HCEC 1CT (cell line): ENCODE data around the gene CAPZA2.
A peak's percentile ranks its signal among the peaks of the same experiment; 100 is the strongest.
"Not testable (repeated sequence)": the region's sequence is repeated elsewhere in the genome, so short reads cannot be mapped to it uniquely, and the experiment has no call there.

ENCODE experiments used
- DNase-seq: peaks from one replicate; pipeline ENCODE4 v3.0.0-alpha.2; 2017

CAPZA2 gene

DNA sequence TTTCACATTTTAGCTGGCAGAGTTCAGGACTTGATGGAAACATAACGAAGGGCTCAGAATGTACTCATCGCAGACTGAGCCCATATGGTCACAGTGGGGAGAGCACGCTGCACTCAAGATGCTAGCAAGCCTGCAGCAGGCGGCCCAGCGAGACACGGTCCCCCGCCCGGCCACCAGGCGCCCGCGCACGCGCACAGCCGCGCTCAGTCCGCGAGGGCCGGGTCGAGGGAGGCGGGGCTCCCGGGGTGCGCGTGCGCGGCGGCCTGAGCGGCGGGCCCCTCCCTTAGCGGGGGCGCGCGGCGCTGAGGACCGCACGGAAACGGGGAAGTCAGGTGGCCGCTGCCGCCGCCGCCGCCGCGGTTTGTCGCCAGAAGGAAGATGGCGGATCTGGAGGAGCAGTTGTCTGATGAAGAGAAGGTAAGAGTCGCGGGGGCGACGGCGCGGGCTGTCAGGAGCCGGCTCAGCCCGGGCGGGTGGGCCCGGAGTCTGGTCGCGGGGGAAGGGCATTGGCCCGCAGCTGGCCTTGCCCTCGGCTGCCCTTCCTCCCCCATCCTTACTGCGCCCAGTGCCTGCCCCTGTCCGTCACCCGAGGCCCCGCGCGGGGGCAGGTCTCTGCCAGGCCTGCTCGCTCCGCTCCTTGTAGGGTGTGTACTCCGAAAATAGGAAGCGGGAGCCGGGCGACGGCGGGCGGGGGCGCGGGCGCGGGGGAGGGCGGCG is at the start of gene CAPZA2:
Gene CAPZA2 (plus strand): TSS at position 354 of the 717 bp plus-strand sequence. CDS start 25 bp downstream, at position 379.
- peak; percentile 93 for DNase-seq

DNA sequence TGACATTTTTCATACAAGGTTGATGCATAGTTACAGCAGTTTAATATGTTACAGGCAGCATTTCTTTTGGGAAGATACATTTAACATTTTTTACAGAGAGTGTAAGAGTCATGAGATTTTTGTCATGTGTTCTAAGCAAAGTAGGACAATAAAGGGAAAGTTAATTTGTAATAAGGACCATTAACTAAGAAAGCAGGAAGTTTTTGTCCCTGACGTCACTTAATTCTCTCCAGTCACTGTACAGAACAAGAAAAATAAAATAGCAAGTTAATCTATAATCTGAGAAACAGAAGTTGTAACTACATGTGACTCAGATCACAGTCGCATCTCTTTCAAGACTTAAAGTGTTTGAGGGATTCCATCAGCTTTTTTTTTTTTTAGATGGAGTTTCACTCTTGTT is 49.5 kb upstream of the CAPZA2 start:
- DNase-seq = no peak

DNA sequence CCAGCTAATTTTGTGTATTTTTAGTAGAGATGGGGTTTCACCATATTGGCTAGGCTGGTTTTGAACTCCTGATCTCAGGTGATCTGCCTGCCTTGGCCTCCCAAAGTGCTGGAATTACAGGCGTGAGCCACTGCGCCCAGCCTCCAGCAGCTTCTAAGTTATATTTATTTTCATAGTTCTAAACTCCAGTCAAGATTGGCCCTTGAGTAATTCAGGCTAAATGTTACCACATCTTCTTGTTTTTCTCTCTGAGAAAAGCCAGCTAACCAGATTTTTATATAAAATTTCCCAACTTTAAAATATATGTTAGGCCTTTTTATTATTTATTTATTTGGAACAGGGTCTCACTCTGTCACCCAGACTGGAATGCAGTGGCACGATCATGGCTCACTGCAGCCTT is 49.0 kb upstream of the CAPZA2 start:
- not testable (repeated sequence) for DNase-seq

DNA sequence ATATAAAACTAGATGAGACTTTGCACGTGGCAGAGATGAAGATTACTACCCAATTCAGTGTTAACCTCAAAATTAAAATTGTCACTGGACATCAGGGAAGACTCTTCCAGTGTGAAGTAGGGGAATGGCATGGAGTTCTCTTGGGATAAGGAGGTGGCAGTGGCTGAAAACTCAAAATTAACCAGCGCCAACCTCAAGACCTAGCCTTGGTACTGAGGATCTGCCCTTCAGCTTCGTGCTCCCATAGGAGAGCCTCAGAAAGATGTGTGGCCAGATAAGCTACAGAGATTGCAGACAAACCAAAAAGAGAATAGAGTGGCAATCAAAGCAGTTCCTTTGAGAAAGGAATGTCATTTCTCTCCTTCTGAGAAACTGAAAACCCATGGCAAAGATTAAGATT is 47.3 kb upstream of the CAPZA2 start:
- no peak for DNase-seq

DNA sequence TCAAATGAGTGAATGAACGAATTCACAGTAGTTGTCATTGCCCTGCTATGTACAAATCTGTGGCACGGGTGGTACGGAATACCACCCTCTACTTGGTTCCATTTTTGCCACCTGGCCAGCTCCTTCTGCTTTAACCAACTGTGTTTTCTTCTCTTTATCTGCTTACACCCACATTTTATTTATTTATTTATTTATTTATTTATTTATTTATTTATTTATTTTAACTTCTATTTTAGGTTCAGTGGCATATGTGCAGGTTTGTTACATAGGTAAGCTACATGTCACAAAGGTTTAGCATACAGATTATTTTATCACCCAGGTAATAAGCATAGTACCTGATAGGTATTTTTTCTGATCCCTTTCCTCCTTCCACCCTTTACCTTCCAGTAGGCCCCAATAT is 42.2 kb upstream of the CAPZA2 start:
- DNase-seq = no peak

DNA sequence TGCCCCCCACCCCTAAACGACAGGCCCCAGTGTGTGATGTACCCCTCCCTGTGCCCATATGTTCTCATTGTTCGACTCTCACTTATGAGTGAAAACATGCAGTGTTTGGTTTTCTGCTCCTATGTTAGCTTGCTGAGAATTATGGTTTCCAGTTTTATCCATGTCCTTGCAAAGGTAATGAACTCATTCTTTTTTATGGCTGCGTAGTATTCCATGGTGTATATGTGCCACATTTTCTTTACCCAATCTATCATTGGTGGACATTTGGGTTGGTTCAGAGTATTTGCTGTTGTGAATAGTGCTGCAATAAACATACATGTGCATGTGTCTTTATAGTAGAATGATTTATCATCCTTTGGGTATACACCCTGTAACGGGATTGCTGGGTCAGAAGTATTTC is 40.7 kb upstream of the CAPZA2 start:
- DNase-seq = not testable (repeated sequence)

DNA sequence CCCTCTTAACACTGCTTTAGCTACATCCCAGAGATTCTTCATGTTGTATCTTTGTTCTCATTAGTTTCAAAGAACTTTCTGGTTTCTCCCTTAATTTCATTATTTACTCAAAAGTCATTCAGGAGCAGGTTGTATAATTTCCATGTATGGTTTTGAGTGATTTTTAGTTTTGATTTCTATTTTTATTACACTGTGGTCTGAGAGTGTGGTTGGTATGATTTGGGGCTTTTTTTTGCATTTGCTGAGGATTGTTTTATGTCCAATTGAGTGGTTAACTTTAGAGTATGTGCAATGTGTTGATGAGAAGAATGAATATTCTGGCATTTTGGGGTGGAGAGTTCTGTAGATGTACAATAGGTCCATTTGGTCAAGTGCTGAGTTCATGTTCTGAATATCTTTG is 37.9 kb upstream of the CAPZA2 start:
- no peak for DNase-seq

DNA sequence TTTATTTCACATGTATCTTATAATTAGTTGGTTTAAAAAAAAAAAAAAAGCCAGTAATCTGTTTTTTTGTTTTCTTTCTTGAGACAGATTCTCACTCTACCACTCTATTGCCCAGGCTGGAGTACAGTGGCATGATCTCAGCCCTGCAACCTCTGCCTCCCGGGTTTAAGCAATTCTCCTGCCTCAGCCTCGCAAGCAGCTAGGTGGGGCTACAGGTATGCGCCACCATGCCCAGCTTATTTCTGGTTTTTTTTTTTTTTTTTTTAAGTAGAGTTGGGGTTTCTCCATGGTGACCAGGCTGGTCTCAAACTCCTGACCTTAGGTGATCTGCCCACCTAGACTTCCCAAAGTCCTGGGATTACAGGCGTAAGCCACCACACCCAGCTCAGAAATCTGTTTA is 34.1 kb upstream of the CAPZA2 start:
- no peak for DNase-seq

DNA sequence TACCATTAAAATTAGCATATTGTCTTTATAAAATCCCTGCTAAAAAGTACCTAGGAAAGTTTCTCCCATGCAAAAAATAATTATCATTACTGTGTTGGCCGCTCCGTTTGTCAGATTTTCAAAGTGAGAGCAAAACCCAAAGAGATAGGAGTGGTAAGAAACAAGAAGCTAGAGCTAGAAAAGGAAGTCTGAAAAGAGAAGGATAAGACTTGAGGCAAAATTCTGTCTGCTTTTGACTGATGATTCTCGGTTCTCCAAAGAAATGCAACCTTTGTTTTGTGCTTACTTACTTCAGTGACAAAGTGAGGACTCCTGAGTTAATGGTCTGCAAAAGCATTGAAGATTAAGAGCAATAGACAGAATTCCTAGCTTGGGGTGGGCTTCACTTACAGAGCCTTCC is 33.3 kb upstream of the CAPZA2 start:
- no peak for DNase-seq

DNA sequence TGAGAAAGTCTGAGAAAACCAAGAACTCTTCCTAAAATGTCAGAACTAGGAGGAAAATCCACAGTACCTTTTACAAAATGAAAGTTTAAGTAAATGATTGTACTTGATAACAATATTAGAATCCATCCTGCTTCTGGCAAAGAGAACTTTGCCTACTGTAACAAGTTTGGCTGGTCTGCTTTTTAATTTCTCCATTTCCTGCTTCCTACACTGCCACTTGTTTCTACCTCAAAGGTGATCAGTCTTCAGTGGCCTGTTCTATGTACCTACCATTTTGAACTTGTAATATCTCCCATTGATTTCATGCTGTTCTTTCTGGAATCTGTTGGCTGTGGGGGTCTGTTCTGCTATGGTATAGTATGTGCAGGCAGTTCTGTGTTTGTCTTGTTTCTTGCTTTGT is 32.9 kb upstream of the CAPZA2 start:
- no peak for DNase-seq

DNA sequence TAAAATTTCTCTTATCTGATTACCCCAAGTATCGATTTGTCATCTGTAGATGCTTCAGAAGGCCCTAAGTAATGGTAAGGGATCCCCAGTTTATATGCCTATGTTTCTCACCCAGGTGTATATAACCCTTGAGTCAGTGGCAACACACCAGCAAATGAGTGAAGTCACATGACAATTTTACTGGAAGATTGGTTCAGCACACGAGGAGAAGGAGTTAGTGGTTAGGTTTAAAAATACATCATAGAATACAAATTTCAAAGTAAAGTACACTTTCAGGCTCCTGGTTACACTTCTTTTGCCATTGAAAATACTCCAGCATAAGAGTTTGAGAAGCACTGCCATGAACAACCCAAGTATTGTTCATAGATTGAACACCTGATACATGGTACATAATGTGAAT is 29.7 kb upstream of the CAPZA2 start:
- DNase-seq = no peak

DNA sequence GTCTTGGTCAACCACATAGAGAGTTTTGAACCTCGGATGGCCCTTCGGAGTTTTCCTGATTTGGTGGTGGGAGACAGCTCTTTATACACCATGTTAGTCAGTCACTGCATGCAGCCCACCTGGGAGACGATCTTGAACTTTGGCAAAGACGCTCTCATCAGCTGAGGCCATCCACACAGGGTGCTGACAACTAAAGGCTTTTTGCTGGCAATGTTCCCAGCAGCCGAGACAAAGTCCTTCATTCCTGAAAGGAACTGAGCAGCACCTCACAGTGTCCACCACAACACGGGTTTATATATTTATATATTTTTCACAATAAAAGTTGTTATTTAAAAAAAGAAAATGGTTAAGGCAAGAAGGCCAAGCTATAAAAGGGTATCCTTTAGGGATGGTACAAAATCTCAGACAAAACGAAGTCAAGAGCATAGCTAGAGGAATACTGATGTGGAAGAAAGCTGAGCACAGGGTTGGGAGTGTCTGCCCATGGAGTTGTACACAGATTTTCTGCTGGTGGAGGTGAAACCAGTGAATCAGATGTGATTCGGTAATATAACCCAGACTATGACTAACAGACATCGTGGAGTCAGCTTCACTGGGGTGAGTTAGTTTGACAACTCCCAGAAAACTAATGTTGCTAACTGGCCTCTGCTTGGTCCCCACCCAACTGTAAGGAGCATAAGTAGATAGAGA is 27.4 kb upstream of the CAPZA2 start:
- DNase-seq = peak; percentile 20

DNA sequence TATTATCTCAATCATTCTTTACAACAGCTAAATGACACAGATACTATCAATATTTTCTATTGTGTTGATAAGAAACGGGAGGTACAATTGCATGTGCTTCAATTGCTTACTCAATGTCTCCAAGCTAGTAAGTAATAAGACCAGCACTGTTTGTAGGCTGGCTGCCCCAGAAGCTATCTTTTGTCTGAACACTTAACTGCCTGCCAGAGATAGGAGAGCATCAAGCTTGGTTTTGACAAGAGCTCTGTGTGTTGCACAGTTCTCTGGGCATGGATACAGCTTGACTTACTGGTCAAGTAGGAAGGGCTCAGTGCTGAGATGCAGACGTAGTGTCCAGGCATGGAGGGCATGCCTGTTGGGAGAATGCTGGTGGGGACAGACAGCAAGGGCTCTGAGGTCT is 26.3 kb upstream of the CAPZA2 start:
- DNase-seq = no peak

DNA sequence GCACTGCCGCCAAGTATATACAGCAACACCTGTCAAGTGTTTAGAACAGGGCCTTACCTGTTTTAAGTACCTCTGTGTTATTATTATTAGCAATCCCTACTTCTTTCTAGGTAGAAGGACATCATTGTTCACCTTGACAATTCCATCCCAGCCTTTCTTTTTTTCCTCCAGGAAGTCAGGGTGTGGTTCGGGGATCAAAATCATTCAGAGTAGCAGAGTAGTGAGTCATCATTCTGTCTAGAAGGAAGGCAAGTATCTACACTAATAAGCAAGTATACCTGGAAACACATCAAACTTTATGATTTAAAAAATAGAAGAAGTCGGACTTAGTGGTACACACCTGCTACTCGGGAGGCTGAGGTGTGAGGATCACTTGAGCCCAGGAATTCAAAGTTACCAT is 25.5 kb upstream of the CAPZA2 start:
- no peak for DNase-seq

DNA sequence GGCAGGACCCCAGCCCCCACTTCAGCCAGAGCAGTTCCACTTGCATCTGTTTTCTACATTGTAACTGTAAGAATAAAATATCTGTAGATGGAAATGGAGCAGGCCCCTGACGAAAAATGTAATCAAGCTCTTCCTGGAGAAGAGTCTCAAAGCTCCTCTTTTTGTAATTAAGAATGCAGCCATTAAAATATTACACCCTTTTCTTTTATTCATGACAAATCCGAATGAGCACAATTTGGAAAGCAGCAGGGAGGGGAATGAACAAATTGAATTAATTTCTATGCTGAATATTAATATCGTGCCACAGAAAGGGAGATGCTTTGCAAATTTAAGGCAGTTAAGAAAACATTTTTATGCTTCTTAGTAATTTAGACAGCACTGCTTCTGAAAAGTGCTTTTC is 24.8 kb upstream of the CAPZA2 start:
- no peak for DNase-seq

DNA sequence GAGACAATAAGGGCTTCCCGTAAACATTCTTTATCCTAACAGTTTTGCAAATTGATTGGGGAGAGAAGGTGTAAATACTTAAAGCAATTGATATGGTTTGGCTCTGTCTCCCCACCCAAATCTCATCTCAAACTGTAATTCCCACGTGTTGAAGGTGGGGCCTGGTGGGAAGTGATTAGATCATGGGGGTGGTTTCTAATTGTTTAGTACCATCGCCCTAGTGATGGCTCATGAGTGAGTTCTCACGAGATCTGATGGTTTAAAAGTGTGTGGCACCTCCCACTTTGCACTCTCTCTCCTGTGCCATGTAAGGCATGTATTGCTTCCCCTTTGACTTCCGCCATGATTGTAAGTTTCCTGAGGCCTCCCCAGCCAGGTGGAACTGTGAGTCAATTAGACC is 22.1 kb upstream of the CAPZA2 start:
- DNase-seq = no peak

DNA sequence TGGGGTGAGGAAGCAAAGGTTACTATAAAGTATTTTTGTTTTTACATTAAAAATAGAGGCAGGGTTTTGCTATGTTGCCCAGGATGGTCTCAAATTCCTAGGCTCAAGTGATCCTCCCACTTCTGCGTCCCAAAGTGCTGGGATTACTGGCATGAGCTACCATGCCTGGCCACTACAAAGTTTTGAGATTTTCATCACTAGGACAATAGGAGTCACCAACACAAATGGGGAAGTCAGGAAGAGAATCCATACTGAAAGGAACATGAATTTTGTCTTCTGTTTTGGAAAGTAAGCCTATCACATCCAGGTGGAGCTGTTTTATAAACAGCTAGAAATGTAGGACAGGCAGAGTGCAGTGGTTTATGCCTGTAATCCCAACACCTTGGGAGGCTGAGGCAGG is 20.0 kb upstream of the CAPZA2 start:
- no peak for DNase-seq

DNA sequence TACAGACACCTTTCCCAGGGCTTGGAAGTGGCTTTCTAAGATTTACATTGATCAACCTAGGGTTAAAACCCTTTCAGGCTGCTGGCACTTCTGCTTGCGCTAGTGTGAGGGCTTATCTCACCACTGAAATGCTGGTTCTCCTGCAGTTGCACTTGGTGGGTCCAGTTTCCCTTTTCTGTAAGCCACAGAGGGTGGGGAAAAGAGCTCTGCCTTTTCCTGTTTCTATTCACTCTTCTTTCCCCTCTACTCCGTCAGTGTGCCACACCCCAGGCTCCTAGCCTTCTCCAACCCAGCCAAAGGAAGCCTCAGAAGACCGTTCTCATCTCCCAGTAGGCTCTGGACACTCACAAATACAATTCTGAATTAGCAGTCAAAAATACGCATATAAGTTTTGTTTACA is 19.0 kb upstream of the CAPZA2 start:
- no peak for DNase-seq

DNA sequence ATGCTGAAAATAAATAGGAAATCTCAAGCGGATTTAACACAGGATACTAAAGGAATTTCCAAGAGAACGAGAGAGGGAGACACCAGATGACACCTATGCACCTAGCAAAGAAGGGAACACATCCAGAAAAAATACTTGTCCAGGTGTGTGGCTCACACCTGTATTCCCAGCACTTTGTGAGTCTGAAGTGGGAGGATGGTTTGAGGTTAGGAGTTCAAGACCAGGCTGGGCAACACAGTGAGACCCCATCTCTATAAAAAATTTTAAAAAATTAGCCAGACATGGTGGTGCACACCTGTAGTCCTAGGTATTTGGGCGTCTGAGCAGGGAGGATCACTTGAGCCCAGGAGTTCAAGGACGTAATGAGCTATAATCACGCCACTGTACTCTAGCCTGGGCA is 11.2 kb upstream of the CAPZA2 start:
- no peak for DNase-seq

DNA sequence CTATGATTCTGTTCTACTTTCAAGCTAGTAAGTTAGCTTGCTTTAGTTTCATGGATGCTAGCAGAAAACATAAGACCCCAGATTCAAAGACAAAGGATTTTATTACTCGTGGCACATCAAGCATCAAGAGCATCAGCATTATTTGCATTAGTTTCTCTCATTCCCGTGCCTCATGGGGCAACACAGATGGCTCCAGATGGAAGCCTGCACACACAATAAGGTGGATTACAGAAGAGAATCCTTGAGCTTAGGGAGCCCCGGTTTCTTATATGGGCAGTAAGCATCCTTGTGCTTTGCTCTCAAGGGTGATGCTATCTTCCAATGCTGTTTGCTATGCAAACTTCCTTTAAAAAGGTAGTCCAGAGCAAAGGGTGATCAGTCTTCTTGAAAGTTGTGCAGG is 10.7 kb upstream of the CAPZA2 start:
- DNase-seq = no peak

DNA sequence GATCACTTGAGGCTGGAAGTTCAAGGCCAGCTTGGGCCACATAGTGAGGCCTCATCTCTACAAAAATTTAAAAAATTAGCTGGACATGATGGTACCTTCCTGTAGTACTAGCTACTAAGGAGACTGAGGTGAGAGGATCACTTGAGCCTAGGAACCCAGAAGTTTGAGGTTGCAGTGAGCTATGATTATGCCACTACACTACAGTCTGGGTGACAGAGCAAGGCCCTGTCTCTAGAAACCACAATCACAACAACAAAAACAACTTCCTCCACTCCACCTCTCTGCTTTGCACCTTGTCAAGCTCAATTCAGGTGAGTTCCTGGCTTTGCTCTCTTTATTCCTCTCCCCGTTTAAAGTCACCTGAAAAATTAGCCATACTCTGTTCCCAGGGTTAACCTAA is 8.3 kb upstream of the CAPZA2 start:
- no peak for DNase-seq

DNA sequence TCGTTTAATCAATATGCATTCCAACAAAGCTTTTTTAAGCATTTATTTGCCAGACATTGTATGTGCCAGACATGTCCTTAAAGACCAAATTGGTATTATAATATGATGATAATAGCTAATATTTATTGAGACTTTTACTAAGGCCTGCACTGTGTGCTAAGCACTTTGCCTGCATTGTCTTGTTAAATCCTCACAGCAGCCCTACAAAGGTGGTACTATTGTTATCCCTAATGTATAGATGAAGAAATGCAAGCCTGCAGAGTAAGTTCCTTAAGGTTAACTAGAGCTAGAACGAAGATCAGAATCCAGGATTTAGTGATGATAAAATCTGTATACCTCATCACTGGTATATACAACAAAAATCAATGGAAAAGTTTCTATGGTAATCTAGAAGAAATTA is 5.3 kb upstream of the CAPZA2 start:
- DNase-seq = no peak

DNA sequence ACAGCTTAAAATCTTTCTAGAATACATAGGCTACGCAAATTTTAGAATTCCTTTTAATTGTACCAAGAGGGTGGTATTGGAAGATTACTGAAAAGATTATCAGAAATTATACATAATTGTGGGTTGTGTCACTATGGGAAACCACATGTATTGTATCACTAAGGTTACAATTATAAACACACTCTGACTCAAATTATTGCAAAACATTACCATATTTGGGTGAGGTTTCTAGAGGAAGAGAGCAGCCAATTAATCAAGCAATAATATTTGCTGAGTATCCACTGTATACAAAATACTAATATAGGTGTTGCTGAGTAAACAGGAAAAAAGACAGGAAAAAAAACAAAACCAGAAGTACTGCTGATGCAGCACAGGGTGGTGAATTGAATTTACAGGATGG is 3.1 kb upstream of the CAPZA2 start:
- peak; percentile 88 for DNase-seq

DNA sequence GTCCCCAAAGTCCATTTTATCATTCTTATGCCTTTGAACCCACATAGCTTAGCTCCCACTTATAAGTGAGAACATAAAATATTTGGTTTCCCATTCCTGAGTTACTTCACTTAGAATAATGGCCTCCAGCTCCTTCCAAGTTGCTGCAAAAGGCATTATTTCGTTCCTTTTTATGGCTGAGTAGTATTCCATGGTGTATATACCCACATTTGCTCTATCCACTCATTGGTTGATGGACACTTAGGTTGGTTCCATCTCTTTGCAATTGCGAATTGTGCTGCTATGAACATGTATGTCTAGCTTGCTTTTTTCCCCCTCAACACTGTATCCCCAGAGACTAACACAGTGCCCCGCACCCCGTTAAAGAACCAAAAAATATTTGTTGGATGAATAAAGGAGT is 670 bp upstream of the CAPZA2 start:
- DNase-seq = no peak
